ENCODE data around the gene SEPTIN5.
"Not testable (repeated sequence)": the region's sequence is repeated elsewhere in the genome, so short reads cannot be mapped to it uniquely, and the experiment has no call there.

Gene SEPTIN5

GRCh38 chr22:19714312-19715187 lies at the start of gene SEPTIN5:
Gene SEPTIN5, plus strand, starts transcription at chr22:19714503. Its CDS starts 86 bp downstream, at chr22:19714589.
- DNase-seq = no peak

GRCh38 chr22:19664951-19665783 lies 49.1 kb upstream of the SEPTIN5 start:
- DNase-seq = no peak

GRCh38 chr22:19665784-19666672 lies 48.3 kb upstream of the SEPTIN5 start:
- no peak for DNase-seq

- DNase-seq = no peak
Measured at GRCh38 chr22:19666673-19667593, 47.4 kb upstream of the SEPTIN5 start.

- no peak for DNase-seq
Measured at GRCh38 chr22:19667872-19668740, 46.2 kb upstream of the SEPTIN5 start.

- DNase-seq = no peak
Measured at GRCh38 chr22:19668748-19669147, 45.6 kb upstream of the SEPTIN5 start.

GRCh38 chr22:19669570-19669969 lies 44.7 kb upstream of the SEPTIN5 start:
- no peak for DNase-seq

- no peak for DNase-seq
Measured at GRCh38 chr22:19671316-19671715, 43.0 kb upstream of the SEPTIN5 start.

- DNase-seq = no peak
Measured at GRCh38 chr22:19672054-19672776, 42.1 kb upstream of the SEPTIN5 start.

GRCh38 chr22:19673660-19674059 lies 40.6 kb upstream of the SEPTIN5 start:
- DNase-seq = no peak

GRCh38 chr22:19674129-19674928 lies 40.0 kb upstream of the SEPTIN5 start:
- no peak for DNase-seq

- no peak for DNase-seq
Measured at GRCh38 chr22:19674929-19675253, 39.4 kb upstream of the SEPTIN5 start.

GRCh38 chr22:19675428-19675827 lies 38.9 kb upstream of the SEPTIN5 start:
- DNase-seq = no peak

- DNase-seq = not testable (repeated sequence)
Measured at GRCh38 chr22:19676437-19676836, 37.9 kb upstream of the SEPTIN5 start.

- no peak for DNase-seq
Measured at GRCh38 chr22:19678949-19679521, 35.3 kb upstream of the SEPTIN5 start.

GRCh38 chr22:19679522-19680101 lies 34.7 kb upstream of the SEPTIN5 start:
- peak; percentile 67 for DNase-seq

- no peak for DNase-seq
Measured at GRCh38 chr22:19680287-19680881, 33.9 kb upstream of the SEPTIN5 start.
